GM21619 (cell line): Measurements from ENCODE around the gene FSIP1.

Experiments used
- ATAC-seq: cut with Tn5 transposase; IDR thresholded peaks from one replicate; pipeline ENCODE4 v1.9.1; 2021; ENCODE audit not compliant: unreplicated experiment

FSIP1 gene

GRCh38 chr15:39558421-39558820 is 224.2 kb downstream of the FSIP1 start:
- ATAC-seq: no peak

GRCh38 chr15:39556461-39556860 is 226.2 kb downstream of the FSIP1 start:
- no peak for ATAC-seq

DNA sequence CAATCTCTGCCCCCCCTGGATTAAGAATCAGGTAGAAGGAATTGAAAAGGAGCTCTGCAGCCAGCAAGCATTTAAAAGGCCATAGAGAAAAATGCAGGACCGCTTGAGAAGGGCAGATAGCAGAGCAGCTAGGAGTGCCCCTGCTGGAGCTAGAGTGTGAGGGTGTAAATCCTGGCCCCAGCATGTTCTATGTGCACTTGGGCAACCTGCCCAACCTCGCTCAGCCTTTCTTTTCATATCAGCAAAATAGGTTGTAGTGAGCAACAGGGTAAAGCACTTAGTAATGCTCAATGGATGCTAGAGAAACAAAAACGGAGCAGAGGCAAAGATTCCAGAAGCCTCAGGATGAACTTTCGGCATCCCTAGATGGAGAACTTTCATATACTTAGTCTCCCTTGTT is 226.8 kb downstream of the FSIP1 start:
- no peak for ATAC-seq

GRCh38 chr15:39554746-39555387 is 227.8 kb downstream of the FSIP1 start:
- ATAC-seq: no peak

- ATAC-seq: no peak
These were observed 228.5 kb downstream of the FSIP1 start for GRCh38 chr15:39553947-39554693.

GRCh38 chr15:39552556-39552955 is 230.1 kb downstream of the FSIP1 start:
- ATAC-seq: no peak

DNA sequence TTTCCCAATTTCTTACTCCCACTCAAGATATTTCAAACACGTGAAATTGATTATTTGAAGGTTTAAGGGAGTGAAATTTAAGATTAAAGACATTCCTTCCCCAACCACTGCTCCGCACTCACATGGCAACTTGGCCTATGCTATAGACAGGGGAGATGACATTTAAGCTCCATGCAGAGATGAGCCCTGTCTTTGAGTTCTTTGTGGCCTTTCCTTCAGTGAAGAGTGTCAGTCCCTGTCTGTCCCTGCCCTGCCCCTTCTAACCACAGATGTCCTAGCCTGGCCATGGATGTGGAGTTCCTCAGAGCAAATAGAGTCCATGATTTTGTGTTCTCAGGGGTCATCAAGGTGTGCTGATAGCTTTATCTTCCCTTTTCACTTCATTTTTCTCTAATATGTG is 231.2 kb downstream of the FSIP1 start:
- ATAC-seq: no peak
